Activated T-cell treated with anti-CD3 and anti-CD28 coated beads, Interleukin-2, amount 50 U/mL, for 24 hours (primary cell): ENCODE measurements around the gene HOMER2.
"Not testable (repeated sequence)": the region's sequence is repeated elsewhere in the genome, so short reads cannot be mapped to it uniquely, and the experiment has no call there.

Experiments
- DNase-seq: peaks from one replicate; pipeline ENCODE4 v3.0.0-alpha.2; 2020
- H3K27ac Mint-ChIP-seq: 2 replicates; pipeline ENCODE4 v1.8.0; 2020; ENCODE audit warnings: mild to moderate bottlenecking, mixed read lengths
- H3K27me3 Mint-ChIP-seq: 2 replicates; pipeline ENCODE4 v1.8.0; 2020; ENCODE audit warnings: mixed read lengths
- H3K36me3 Mint-ChIP-seq: 2 replicates; pipeline ENCODE4 v1.8.0; 2020; ENCODE audit warnings: low read depth, mixed read lengths
- H3K4me1 Mint-ChIP-seq: 2 replicates; pipeline ENCODE4 v1.8.0; 2020; ENCODE audit warnings: low read depth, mixed read lengths
- H3K4me3 Mint-ChIP-seq: 2 replicates; pipeline ENCODE4 v1.8.0; 2020; ENCODE audit warnings: mild to moderate bottlenecking, moderate library complexity, mixed read lengths
- H3K9me3 Mint-ChIP-seq: 2 replicates; pipeline ENCODE4 v1.8.0; 2020; ENCODE audit warnings: mixed read lengths

HOMER2 gene

GRCh38 chr15:82907350-82907749 lies 45.2 kb downstream of the HOMER2 start:
- DNase-seq: no peak
- Mint-ChIP-seq H3K4me3 (no peak overlapping the region), H3K36me3 (no peaks in the 10 kb centered on the region), H3K27me3 (peaks cover 24% of the 10 kb centered on the region), H3K27ac (no peak overlapping the region), H3K9me3 (peaks cover 11% of the 10 kb centered on the region), H3K4me1 (no peaks in the 10 kb centered on the region)

- Mint-ChIP-seq H3K4me3 (no peak overlapping the region), H3K36me3 (no peaks in the 10 kb centered on the region), H3K27ac (no peak overlapping the region), H3K27me3 (peaks cover 14% of the 10 kb centered on the region), H3K9me3 (peaks cover 11% of the 10 kb centered on the region), H3K4me1 (no peaks in the 10 kb centered on the region)
- DNase-seq: no peak
Observed at GRCh38 chr15:82904574-82904973, 47.9 kb downstream of the HOMER2 start.

- Mint-ChIP-seq H3K27me3 (peaks cover 6% of the 10 kb centered on the region), H3K4me1 (no peaks in the 10 kb centered on the region), H3K36me3 (no peaks in the 10 kb centered on the region), H3K9me3 (peaks cover 2% of the 10 kb centered on the region), H3K27ac (no peak overlapping the region), H3K4me3 (no peak overlapping the region)
- no peak for DNase-seq
Observed at GRCh38 chr15:82903511-82903910, 49.0 kb downstream of the HOMER2 start.

- Mint-ChIP-seq H3K9me3 (no peaks in the 10 kb centered on the region), H3K36me3 (no peaks in the 10 kb centered on the region), H3K27me3 (no peaks in the 10 kb centered on the region), H3K27ac (no peak overlapping the region), H3K4me3 (no peak overlapping the region), H3K4me1 (no peaks in the 10 kb centered on the region)
- no peak for DNase-seq
Observed at GRCh38 chr15:82901114-82901805, 51.3 kb downstream of the HOMER2 start.

GRCh38 chr15:82900511-82901060 lies 51.9 kb downstream of the HOMER2 start:
- no peak overlapping the region for H3K27ac Mint-ChIP-seq

GRCh38 chr15:82898961-82899360 lies 53.6 kb downstream of the HOMER2 start:
- H3K4me1 Mint-ChIP-seq: no peaks in the 10 kb centered on the region
- no peak overlapping the region for H3K4me3 Mint-ChIP-seq

More at GRCh38 chr15:82900511-82901060, 51.9 kb downstream of the HOMER2 start:
- no peaks in the 10 kb centered on the region for H3K9me3 Mint-ChIP-seq
- H3K36me3 Mint-ChIP-seq: no peaks in the 10 kb centered on the region
- no peaks in the 10 kb centered on the region for H3K4me1 Mint-ChIP-seq
- no peak for DNase-seq
- no peaks in the 10 kb centered on the region for H3K27me3 Mint-ChIP-seq
- H3K4me3 Mint-ChIP-seq: no peak overlapping the region

GRCh38 chr15:82895983-82896382 lies 56.5 kb downstream of the HOMER2 start:
- no peaks in the 10 kb centered on the region for H3K27me3 Mint-ChIP-seq
- no peaks in the 10 kb centered on the region for H3K4me1 Mint-ChIP-seq
- H3K27ac Mint-ChIP-seq: no peak overlapping the region
- no peak for DNase-seq
- H3K36me3 Mint-ChIP-seq: no peaks in the 10 kb centered on the region
- H3K4me3 Mint-ChIP-seq: no peak overlapping the region
- no peaks in the 10 kb centered on the region for H3K9me3 Mint-ChIP-seq

More at GRCh38 chr15:82898961-82899360, 53.6 kb downstream of the HOMER2 start:
- DNase-seq: no peak
- H3K27ac Mint-ChIP-seq: no peak overlapping the region
- no peaks in the 10 kb centered on the region for H3K27me3 Mint-ChIP-seq
- H3K9me3 Mint-ChIP-seq: no peaks in the 10 kb centered on the region
- H3K36me3 Mint-ChIP-seq: no peaks in the 10 kb centered on the region

- no peaks in the 10 kb centered on the region for H3K36me3 Mint-ChIP-seq
- H3K27me3 Mint-ChIP-seq: no peaks in the 10 kb centered on the region
- H3K4me1 Mint-ChIP-seq: no peaks in the 10 kb centered on the region
- no peak overlapping the region for H3K27ac Mint-ChIP-seq
- H3K4me3 Mint-ChIP-seq: no peak overlapping the region
- DNase-seq: no peak
- no peaks in the 10 kb centered on the region for H3K9me3 Mint-ChIP-seq
Observed at GRCh38 chr15:82894971-82895520, 57.5 kb downstream of the HOMER2 start.

GRCh38 chr15:82893473-82893872 lies 59.0 kb downstream of the HOMER2 start:
- not testable (repeated sequence) for H3K9me3 Mint-ChIP-seq, H3K4me1 Mint-ChIP-seq, H3K36me3 Mint-ChIP-seq, H3K27me3 Mint-ChIP-seq, DNase-seq, H3K27ac Mint-ChIP-seq, H3K4me3 Mint-ChIP-seq

- DNase-seq: no peak
- Mint-ChIP-seq H3K36me3 (no peaks in the 10 kb centered on the region), H3K4me3 (no peak overlapping the region), H3K27ac (no peak overlapping the region), H3K4me1 (no peaks in the 10 kb centered on the region), H3K27me3 (no peaks in the 10 kb centered on the region), H3K9me3 (no peaks in the 10 kb centered on the region)
Observed at GRCh38 chr15:82892573-82892972, 59.9 kb downstream of the HOMER2 start.

GRCh38 chr15:82890995-82891390 lies 61.5 kb downstream of the HOMER2 start:
- Mint-ChIP-seq H3K4me3 (no peak overlapping the region), H3K27me3 (no peaks in the 10 kb centered on the region), H3K27ac (no peak overlapping the region), H3K9me3 (no peaks in the 10 kb centered on the region), H3K36me3 (no peaks in the 10 kb centered on the region), H3K4me1 (no peaks in the 10 kb centered on the region)
- DNase-seq: no peak

GRCh38 chr15:82890338-82890994 lies 62.1 kb downstream of the HOMER2 start:
- no peak for DNase-seq
- H3K4me1 Mint-ChIP-seq: no peaks in the 10 kb centered on the region

GRCh38 chr15:82882273-82882928 lies 70.1 kb downstream of the HOMER2 start:
- H3K27ac Mint-ChIP-seq: no peak overlapping the region
- H3K9me3 Mint-ChIP-seq: no peaks in the 10 kb centered on the region
- no peaks in the 10 kb centered on the region for H3K27me3 Mint-ChIP-seq
- H3K4me3 Mint-ChIP-seq: no peak overlapping the region
- H3K36me3 Mint-ChIP-seq: no peaks in the 10 kb centered on the region
- no peak for DNase-seq
- no peaks in the 10 kb centered on the region for H3K4me1 Mint-ChIP-seq

More at GRCh38 chr15:82890338-82890994, 62.1 kb downstream of the HOMER2 start:
- H3K27ac Mint-ChIP-seq: no peak overlapping the region
- H3K9me3 Mint-ChIP-seq: no peaks in the 10 kb centered on the region
- H3K36me3 Mint-ChIP-seq: no peaks in the 10 kb centered on the region
- H3K27me3 Mint-ChIP-seq: no peaks in the 10 kb centered on the region
- H3K4me3 Mint-ChIP-seq: no peak overlapping the region

- Mint-ChIP-seq H3K36me3 (no peaks in the 10 kb centered on the region), H3K27ac (no peak overlapping the region), H3K27me3 (no peaks in the 10 kb centered on the region), H3K9me3 (no peaks in the 10 kb centered on the region), H3K4me1 (no peaks in the 10 kb centered on the region), H3K4me3 (no peak overlapping the region)
- no peak for DNase-seq
Observed at GRCh38 chr15:82881747-82882146, 70.8 kb downstream of the HOMER2 start.
